HCT116 (cell line): ENCODE results near the gene KLK8. TPM values are rescaled to one million over a fixed set of nuclear protein-coding genes. Genes with fewer than 3 reads are reported as not detected.

Source experiments
- ATAC-seq: fragments of 200-7000 bp; cut with Tn5 transposase; 2 replicates; pipeline ENCODE4 v1.9.1; 2020; ENCODE audit warnings: mild to moderate bottlenecking, moderate library complexity
- BruUV-seq: library from RNA; stranded (reverse); fragments of 400-500 nt; replicated peaks from 2 replicates; lab custom pipeline; 2021; lab: Mats Ljungman, UMichigan
- CTCF ChIA-PET: fragments of 300-600 bp; sonication (Branson Sonifier 250); formaldehyde crosslinking; loops from one replicate; lab custom pipeline; 2021; ENCODE audit warnings: antibody characterized with exemption; lab: Charles Lee
- POLR2A ChIA-PET: fragments of 300-600, 350-600 bp; sonication (Branson Sonifier 250); formaldehyde crosslinking; loops from one replicate; lab custom pipeline; 2021; ENCODE audit warnings: antibody characterized with exemption; lab: Charles Lee
- RAD21 ChIA-PET, 2 experiments: fragments of 300-600 bp; sonication (Branson Sonifier 250); formaldehyde crosslinking; loops; one replicate each; lab custom pipeline; 2023; ENCODE audit warnings: low total read pairs in 2 of 2; ENCODE audit not compliant: uncharacterized antibody in 2 of 2, unreplicated experiment in 2 of 2, low non-redundant PET in 1 of 2; lab: Charles Lee
- DNase-seq: peaks from one replicate; pipeline ENCODE4 v3.0.0-alpha.2; 2010; ENCODE audit warnings: low read depth, low spot score
- H2AFZ ChIP-seq: fragments of 200-600 bp; shearing (Covaris generic), sonication (generic); 2 replicates; pipeline ENCODE4 v1.6.1; 2017; ENCODE audit warnings: low read depth, mixed run types, mixed read lengths, antibody characterized with exemption, low read length; ENCODE audit not compliant: poor library complexity, severe bottlenecking
- H3K27ac ChIP-seq: 2 replicates; pipeline ENCODE4 v1.5.1; 2012; ENCODE audit warnings: low read depth, low read length
- H3K27me3 ChIP-seq: fragments of 200-600 bp; sonication (generic); 2 replicates; pipeline ENCODE4 v1.6.1; 2016; ENCODE audit warnings: mixed run types, low read length, mixed read lengths; ENCODE audit not compliant: insufficient read depth
- H3K36me3 ChIP-seq, 2 experiments: fragments of 200-500 bp in 1 of 2; fragments of 200-600 bp in 1 of 2; sonication (Bioruptor generic) in 1 of 2; sonication (generic) in 1 of 2; 2 replicates each; pipeline versions ENCODE4 v1.5.1 to v1.6.1; 2014 to 2016; ENCODE audit warnings: low read length in 2 of 2, inconsistent platforms in 1 of 2, mixed read lengths in 1 of 2, mixed run types in 1 of 2; ENCODE audit not compliant: insufficient read depth in 2 of 2, control insufficient read depth in 1 of 2
- H3K4me1 ChIP-seq, 2 experiments: fragments of 200-600 bp in 1 of 2; sonication (generic) in 1 of 2; 2 replicates each; pipeline versions ENCODE4 v1.5.1 to v1.6.1; 2012 to 2017; ENCODE audit warnings: low read length in 2 of 2, inconsistent platforms in 1 of 2, mild to moderate bottlenecking in 1 of 2, mixed read lengths in 1 of 2, mixed run types in 1 of 2, moderate library complexity in 1 of 2; ENCODE audit not compliant: insufficient read depth in 2 of 2, control insufficient read depth in 1 of 2
- H3K4me2 ChIP-seq: fragments of 200-600 bp; sonication (generic); 2 replicates; pipeline ENCODE4 v1.6.1; 2017; ENCODE audit warnings: mixed run types, low read length, mixed read lengths
- H3K4me3 ChIP-seq, 2 experiments: fragments of 200-600 bp in 1 of 2; sonication (generic) in 1 of 2; replicated peaks in 1 of 2; 2 replicates each; pipeline ENCODE4 v1.5.1; 2011 to 2016; ENCODE audit warnings: low read length in 2 of 2, control low read depth in 1 of 2, low read depth in 1 of 2, mild to moderate bottlenecking in 1 of 2, mixed read lengths in 1 of 2, mixed run types in 1 of 2
- H3K79me2 ChIP-seq: fragments of 200-600 bp; sonication (generic); 2 replicates; pipeline ENCODE4 v1.6.1; 2017; ENCODE audit warnings: mild to moderate bottlenecking, mixed run types, low read length, moderate library complexity, mixed read lengths; ENCODE audit not compliant: insufficient read depth
- H3K9ac ChIP-seq: fragments of 200-600 bp; sonication (generic); 2 replicates; pipeline ENCODE4 v1.6.1; 2016; ENCODE audit warnings: low read length, mixed read lengths
- H3K9me2 ChIP-seq: fragments of 200-600 bp; sonication (generic), shearing (Covaris generic); 2 replicates; pipeline ENCODE4 v1.6.1; 2017; ENCODE audit warnings: mixed run types, mild to moderate bottlenecking, moderate library complexity; ENCODE audit not compliant: insufficient read depth
- H3K9me3 ChIP-seq, 2 experiments: fragments of 200-500 bp in 1 of 2; fragments of 200-600 bp in 1 of 2; sonication (Bioruptor generic) in 1 of 2; sonication (generic) in 1 of 2; 2 replicates each; pipeline ENCODE4 v1.6.1; 2014 to 2017; ENCODE audit warnings: low read length in 2 of 2, mixed read lengths in 2 of 2, inconsistent platforms in 1 of 2, low read depth in 1 of 2, mild to moderate bottlenecking in 1 of 2, mixed run types in 1 of 2, moderate library complexity in 1 of 2; ENCODE audit not compliant: control insufficient read depth in 1 of 2, insufficient read depth in 1 of 2
- H4K20me1 ChIP-seq: fragments of 200-600 bp; sonication (generic), shearing (Covaris generic); 2 replicates; pipeline ENCODE4 v1.6.1; 2017; ENCODE audit warnings: mixed run types, mild to moderate bottlenecking, moderate library complexity; ENCODE audit not compliant: insufficient read depth
- CBX3 ChIP-seq: IDR thresholded peaks from 2 replicates; pipeline ENCODE4 v1.6.1; 2012; ENCODE audit warnings: low read depth
- CTCF ChIP-seq, 3 experiments: fragments of 200-600 bp in 1 of 3; sonication (generic) in 1 of 3; IDR thresholded peaks in 2 of 3; conservative IDR thresholded peaks in 1 of 3; 2 replicates each; pipeline ENCODE4 v1.5.1; 2012 to 2017; ENCODE audit warnings: low read depth in 2 of 3, low read length in 2 of 3, antibody characterized with exemption in 1 of 3, borderline replicate concordance in 1 of 3, control low read depth in 1 of 3, mild to moderate bottlenecking in 1 of 3, mixed read lengths in 1 of 3, mixed run types in 1 of 3, moderate library complexity in 1 of 3; ENCODE audit not compliant: insufficient read depth in 1 of 3
- EGR1 ChIP-seq: IDR thresholded peaks from 2 replicates; pipeline ENCODE4 v1.6.1; 2012; ENCODE audit warnings: low read depth
- ELF1 ChIP-seq: IDR thresholded peaks from 2 replicates; pipeline ENCODE4 v1.6.1; 2012; ENCODE audit warnings: low read depth, borderline replicate concordance
- EZH2 ChIP-seq: fragments of 200-600 bp; sonication (generic); IDR thresholded peaks from 2 replicates; pipeline ENCODE4 v1.6.1; 2017; ENCODE audit warnings: antibody characterized with exemption, mixed run types
- EZH2phosphoT487 ChIP-seq: fragments of 200-600 bp; IDR thresholded peaks from 2 replicates; pipeline ENCODE4 v1.6.1; 2018; ENCODE audit warnings: antibody characterized with exemption, borderline replicate concordance
- MAX ChIP-seq: IDR thresholded peaks from 2 replicates; pipeline ENCODE4 v1.6.1; 2012
- POLR2AphosphoS5 ChIP-seq: IDR thresholded peaks from 2 replicates; pipeline ENCODE4 v1.6.1; 2011; ENCODE audit warnings: mild to moderate bottlenecking, low read depth, low read length, moderate library complexity
- RAD21 ChIP-seq: IDR thresholded peaks from 2 replicates; pipeline ENCODE4 v1.6.1; 2012; ENCODE audit warnings: low read depth, mild to moderate bottlenecking
- SIN3A ChIP-seq: IDR thresholded peaks from 2 replicates; pipeline ENCODE4 v1.6.1; 2012; ENCODE audit warnings: low read depth
- SP1 ChIP-seq: IDR thresholded peaks from 2 replicates; pipeline ENCODE4 v1.6.1; 2012; ENCODE audit warnings: low read depth
- TCF7L2 ChIP-seq: IDR thresholded peaks from 2 replicates; pipeline ENCODE4 v1.7.0; 2011; ENCODE audit warnings: borderline replicate concordance, inconsistent platforms; ENCODE audit not compliant: insufficient read depth, insufficient read length; ENCODE audit errors: extremely low read depth
- YY1 ChIP-seq: IDR thresholded peaks from 2 replicates; pipeline ENCODE4 v1.6.1; 2011; ENCODE audit warnings: low read length, low read depth, moderate library complexity, mild to moderate bottlenecking; ENCODE audit not compliant: insufficient replicate concordance; ENCODE audit errors: extremely low read depth
- ZNF274 ChIP-seq: fragments of 200-500 bp; sonication (Bioruptor generic); IDR thresholded peaks from 2 replicates; pipeline ENCODE4 v1.6.1; 2014; ENCODE audit warnings: mild to moderate bottlenecking, low read depth, low read length, inconsistent platforms
- intact Hi-C: fragments of 100-400 bp; cut with micrococcal nuclease; formaldehyde crosslinking; loops from 2 replicates; pipeline ENCODE4 v1.10.0; 2022
- total RNA-seq: library from RNA; stranded (reverse); gene quantifications from one replicate; pipeline ENCODE4 v1.2.1, GENCODE V29; 2021; ENCODE audit not compliant: unreplicated experiment
- TF ChIP-seq, protein P1 (sequence below): IDR thresholded peaks from 2 replicates; pipeline ENCODE4 v1.6.1; 2012

KLK8 gene
- total RNA-seq, 1 experiment from 2014 or later = 92.8 TPM

DNA sequence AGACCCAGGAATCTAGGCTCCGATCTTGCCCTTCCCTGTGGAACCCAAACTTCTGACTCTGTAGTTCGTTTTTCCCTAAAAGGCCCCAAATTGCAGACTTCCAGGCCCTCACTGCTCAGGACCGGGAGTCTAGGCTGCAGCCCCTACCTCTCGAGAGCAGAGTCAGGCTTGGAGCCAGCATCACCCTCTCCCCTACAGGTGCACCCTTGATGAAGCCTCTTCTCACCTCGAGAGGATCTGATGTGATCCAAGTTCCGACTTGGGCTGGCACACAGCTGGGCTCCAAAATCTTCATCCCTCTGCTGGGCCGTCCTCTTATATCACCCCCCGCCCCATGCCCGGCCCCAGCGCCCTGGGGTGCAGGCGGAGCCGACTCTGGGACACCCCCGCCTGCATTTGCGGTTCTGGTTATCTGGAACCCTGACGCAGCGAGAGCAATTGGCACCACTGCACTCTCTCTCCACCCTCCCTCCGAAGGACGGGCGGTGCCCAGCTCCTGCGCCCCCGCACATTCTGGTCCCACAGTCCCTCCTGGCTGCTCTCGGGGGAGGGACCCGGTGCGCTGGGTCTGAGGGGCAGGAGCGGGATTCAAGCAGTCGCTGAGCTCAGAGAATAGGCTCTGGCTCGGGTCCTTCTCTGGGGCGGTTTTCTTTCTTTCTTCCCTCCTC lies 17.6 kb downstream of the KLK8 start, which contains the start of gene KLK7:
TSS of gene KLK7 (minus strand) at position 293 of the 668 bp plus-strand sequence. CDS start 1,518 bp downstream, outside the sequence.
- Histone ChIP-seq H3K4me2 (peak within 1 kb of the TSS; percentile 83), H3K79me2 (no peaks in the 10 kb centered on the region), H3K4me3 (peak within 1 kb of the TSS; percentile 41 to 55), H3K9ac (peak within 1 kb of the TSS; percentile 47), H4K20me1 (no peaks in the 10 kb centered on the region), H3K27me3 (no peaks in the 10 kb centered on the region), H3K4me1 (peaks cover 17 to 39% of the 10 kb centered on the region in 2 experiments), H3K36me3 (no peaks in the 10 kb centered on the region), H3K9me2 (no peaks in the 10 kb centered on the region), H2AFZ (no peak within 1 kb of the TSS), H3K27ac (no peak within 1 kb of the TSS), H3K9me3 (no peaks in the 10 kb centered on the region)
- POLR2A ChIA-PET = interaction anchor here (0.8 to 1.4 kb wide), 5 partner anchors 9 to 62 kb away, joined by 3 to 7 read pairs (median 4); partner anchors contain the start of gene KLK8
- peak; percentile 26; the same call in 1 of the 2 replicates for TF ChIP-seq POLR2AphosphoS5
- TF ChIP-seq EGR1 = peak; percentile 89
- no peak for TF ChIP-seq YY1
- no peak for DNase-seq
- RAD21 ChIA-PET = no interaction called here
- peak; percentile 72 for ATAC-seq
- CTCF ChIA-PET = interaction anchor here (1.0 to 1.4 kb wide), 2 partner anchors 9 to 113 kb away, joined by 3 to 5 read pairs; no protein-coding TSS in a partner anchor
- intact Hi-C loops = no loop called here
- BruUV-seq = no TSS peak

GRCh38 chr19:50982186-50982585 lies 19.2 kb downstream of the KLK8 start:
- Histone ChIP-seq H3K27me3 (no peaks in the 10 kb centered on the region), H3K79me2 (no peaks in the 10 kb centered on the region), H3K9me3 (no peaks in the 10 kb centered on the region), H3K9ac (no peak overlapping the region), H3K36me3 (no peaks in the 10 kb centered on the region), H2AFZ (no peak overlapping the region), H3K9me2 (no peaks in the 10 kb centered on the region), H3K4me2 (no peak overlapping the region), H3K27ac (no peak overlapping the region; the same call in 1 of the 2 replicates), H3K4me3 (no peak overlapping the region), H3K4me1 (peaks cover 29 to 54% of the 10 kb centered on the region in 2 experiments), H4K20me1 (no peaks in the 10 kb centered on the region)
- no peak for TF ChIP-seq CTCF (IDR thresholded peaks at IDR 0.05 in 2 of 3, conservative IDR thresholded peaks at IDR 0.05 in 1 of 3; ENCODE audit: borderline replicate concordance in 1 of 3, insufficient read depth in 1 of 3, low read depth in 2 of 3, low read length in 2 of 3)
- TF ChIP-seq MAX = no peak
- no peak for TF ChIP-seq SIN3A
- TF ChIP-seq POLR2AphosphoS5 = no peak
- no peak for TF ChIP-seq EZH2phosphoT487
- TF ChIP-seq EZH2 = no peak
- TF ChIP-seq, protein P1, sequence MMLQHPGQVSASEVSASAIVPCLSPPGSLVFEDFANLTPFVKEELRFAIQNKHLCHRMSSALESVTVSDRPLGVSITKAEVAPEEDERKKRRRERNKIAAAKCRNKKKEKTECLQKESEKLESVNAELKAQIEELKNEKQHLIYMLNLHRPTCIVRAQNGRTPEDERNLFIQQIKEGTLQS = no peak
- no peak for TF ChIP-seq ZNF274
- no peak for TF ChIP-seq ELF1
- no peak for TF ChIP-seq SP1
- TF ChIP-seq RAD21 = no peak
- TF ChIP-seq TCF7L2 = no peak
- TF ChIP-seq CBX3 = no peak
- no peak for ATAC-seq
- RAD21 ChIA-PET = no interaction called here
- POLR2A ChIA-PET = no interaction called here
- DNase-seq = no peak
- CTCF ChIA-PET = interaction anchor here (0.6 kb wide), 1 partner anchor 34 kb away, joined by 3 read pairs; no protein-coding TSS in a partner anchor
- no TSS peak for BruUV-seq
- intact Hi-C loops = no loop called here
